GM19328 (cell line): ENCODE data around the gene LRRIQ1.

Experiments
- ATAC-seq: cut with Tn5 transposase; IDR thresholded peaks from one replicate; pipeline ENCODE4 v1.9.1; 2021; ENCODE audit warnings: mild to moderate bottlenecking, moderate library complexity; ENCODE audit not compliant: unreplicated experiment

LRRIQ1 gene

DNA sequence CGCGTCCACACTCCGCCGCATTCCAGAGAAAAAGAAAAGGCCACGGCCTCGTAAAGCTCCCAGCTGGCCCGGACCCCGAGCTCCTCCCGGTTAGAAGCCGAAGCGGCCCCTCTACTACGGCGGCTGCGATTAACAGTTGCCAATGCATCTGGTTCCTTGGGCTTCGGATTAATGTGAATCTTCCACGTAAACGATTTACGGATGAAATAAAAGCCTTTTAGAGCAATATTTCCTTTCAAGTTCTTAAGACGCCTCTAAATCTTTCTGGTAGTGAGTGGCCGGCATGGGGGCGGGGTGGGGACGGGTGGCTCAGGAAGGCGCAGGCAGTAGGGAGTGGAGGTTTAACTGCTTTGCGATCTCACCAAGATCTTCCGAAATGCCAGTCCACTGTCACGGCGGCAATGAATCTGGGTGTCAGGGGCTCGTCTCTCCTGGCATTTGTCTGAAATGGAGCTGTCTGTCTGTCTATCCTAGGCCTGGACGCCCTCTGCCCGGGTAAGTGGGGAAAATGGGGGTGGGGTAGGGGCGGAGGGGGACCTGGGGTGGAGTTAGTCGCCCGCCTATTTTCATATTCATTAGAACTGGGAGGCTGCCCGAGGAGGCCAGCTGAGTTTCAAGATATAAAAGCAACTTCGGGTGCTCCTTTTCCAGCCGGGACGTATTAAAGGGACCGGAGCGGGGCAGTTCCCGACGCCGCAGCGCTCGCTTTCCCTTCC lies 243.5 kb downstream of the LRRIQ1 start:
- ATAC-seq: no peak

DNA sequence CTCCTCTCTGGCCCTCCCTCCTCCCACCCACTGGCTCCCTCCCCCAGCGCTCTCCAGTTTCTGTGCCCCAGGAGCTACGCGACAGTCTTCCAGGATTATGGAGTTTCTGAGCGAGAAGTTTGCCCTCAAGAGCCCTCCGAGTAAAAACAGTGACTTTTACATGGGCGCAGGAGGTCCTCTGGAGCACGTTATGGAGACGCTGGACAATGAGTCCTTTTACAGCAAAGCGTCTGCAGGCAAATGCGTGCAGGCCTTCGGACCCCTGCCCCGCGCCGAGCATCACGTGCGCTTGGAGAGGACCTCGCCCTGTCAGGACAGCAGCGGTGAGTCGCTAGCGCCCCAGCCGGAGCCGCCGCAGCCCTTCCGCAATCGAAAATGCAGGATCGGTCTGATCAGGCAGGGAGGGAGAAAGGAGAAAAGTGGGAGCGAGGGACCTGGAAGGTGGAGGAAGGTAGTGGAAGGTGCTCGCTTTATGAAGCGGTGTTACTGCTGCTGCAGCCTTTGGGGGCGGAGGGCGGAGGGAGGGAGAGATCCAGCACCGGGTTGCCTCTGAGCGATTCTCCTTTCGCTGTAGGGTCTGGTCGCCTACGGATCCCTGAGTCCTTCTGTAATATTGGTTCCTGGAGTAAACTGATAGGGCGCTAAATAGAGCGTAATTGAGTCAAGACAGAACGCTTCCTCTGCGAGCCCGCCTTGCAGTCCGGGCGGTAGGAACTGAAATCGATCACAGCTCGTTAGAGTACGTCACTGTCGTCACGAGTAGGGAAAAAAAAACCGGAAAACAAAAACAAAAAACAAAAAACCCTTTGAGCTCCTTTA lies 244.2 kb downstream of the LRRIQ1 start, which contains the start of gene ALX1:
TSS of gene ALX1 (plus strand) at position 56 of the 819 bp plus-strand sequence. CDS start at position 98, 42 bp downstream.
- no peak for ATAC-seq

- no peak for ATAC-seq
Measured at GRCh38 chr12:85280984-85281630, 245.0 kb downstream of the LRRIQ1 start.

DNA sequence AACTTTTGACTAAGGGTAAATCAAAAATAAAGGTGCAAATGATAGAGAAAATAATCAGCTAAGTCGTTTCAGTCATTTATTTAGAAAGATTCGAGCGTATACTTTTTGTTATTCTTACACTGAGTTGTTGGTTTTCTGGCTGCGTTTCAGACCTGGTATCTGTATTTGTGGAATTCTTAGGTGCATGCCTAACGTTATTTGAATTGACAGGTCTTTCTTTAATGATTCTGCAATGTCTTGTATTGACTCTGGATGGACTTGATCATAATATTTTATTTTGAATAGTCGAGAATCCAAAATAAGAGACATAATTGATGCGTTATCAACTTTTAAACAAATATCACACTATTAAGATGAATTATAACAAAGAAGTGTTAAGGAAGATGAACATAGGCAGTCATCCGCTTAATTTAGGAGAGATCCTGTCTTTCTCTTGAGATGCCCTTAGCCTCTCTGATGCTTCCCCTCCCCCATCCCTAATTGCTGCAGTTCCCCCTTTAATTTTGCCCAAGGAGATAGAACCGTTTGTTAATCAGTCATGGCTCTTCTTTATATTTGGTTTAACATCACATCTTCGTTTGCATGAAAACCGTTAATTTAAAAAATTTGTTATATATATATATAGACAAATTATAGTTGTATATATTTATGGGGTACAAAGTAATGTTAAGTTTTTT lies 245.6 kb downstream of the LRRIQ1 start:
- ATAC-seq: no peak

DNA sequence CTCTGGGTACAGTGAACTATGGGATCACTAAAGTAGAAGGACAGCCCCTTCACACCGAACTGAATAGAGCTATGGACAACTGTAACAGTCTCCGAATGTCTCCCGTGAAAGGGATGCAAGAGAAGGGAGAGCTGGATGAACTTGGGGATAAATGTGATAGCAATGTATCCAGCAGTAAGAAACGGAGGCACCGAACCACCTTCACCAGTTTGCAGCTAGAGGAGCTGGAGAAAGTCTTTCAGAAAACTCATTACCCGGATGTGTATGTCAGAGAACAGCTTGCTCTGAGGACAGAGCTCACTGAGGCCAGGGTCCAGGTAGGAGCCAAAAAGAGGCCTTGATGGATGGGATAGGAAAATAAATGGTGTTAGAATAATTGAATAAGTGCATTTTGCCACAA lies 247.4 kb downstream of the LRRIQ1 start:
- no peak for ATAC-seq
